GM19468 (cell line): ENCODE data around the gene PIP.
"Not testable (repeated sequence)": the region's sequence is repeated elsewhere in the genome, so short reads cannot be mapped to it uniquely, and the experiment has no call there.

Source experiments
- ATAC-seq: cut with Tn5 transposase; IDR thresholded peaks from one replicate; pipeline ENCODE4 v1.9.1; 2021; ENCODE audit warnings: mild to moderate bottlenecking, moderate library complexity, moderate number of reproducible peaks; ENCODE audit not compliant: unreplicated experiment; ENCODE audit errors: extremely low read depth

Gene PIP

DNA sequence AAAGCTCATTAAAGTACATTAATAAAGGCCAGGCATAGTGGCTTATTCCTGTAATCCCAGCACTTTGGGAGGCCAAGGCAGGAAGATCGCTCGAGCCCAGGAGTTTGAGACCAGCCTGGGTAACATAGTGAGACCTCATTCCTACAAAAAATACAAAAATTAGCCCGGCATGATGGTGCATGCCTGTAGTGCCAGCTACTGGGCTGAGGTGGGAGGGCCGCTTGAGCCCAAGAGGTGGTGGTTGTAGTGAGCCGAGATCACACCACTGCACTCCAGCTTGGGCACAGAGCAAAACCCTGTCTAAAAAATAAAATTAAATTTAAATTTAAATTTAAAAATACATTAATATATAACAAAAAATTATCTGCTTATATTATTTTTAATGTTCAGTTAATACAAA is 44.3 kb downstream of the PIP start:
- ATAC-seq, result no peak

DNA sequence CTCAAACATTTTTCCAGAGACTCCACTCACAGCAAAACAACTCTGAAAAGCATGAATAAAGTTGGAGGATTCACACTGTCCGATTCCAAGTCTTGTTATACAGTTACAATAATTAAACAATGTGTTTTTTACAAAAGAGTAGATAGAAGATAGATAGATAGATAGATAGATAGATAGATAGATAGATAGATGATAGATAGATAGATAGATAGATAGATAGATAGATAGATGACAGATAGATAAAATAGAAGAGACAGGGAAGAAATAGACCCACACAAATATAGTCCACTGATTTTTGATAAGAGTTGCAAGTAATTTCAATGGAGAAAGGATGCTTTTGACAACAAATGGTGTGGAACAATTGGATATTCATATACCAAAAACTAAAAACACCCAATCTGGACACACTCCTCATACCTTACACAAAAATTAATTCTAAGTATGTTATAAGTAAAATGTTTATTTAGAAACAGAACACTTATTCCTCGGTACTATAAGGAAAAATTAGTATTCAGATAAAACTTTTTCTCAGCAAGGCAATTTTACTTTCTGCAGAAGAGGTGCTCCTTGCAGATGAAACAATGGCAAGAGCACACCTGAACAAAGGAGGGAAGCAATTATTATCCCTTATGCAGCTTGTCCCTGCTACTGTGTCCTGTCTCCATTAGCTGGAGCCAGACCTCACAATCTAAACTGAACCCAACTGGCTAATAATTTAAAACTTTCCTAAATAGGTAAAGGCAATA is 45.7 kb downstream of the PIP start:
- ATAC-seq, result no peak

DNA sequence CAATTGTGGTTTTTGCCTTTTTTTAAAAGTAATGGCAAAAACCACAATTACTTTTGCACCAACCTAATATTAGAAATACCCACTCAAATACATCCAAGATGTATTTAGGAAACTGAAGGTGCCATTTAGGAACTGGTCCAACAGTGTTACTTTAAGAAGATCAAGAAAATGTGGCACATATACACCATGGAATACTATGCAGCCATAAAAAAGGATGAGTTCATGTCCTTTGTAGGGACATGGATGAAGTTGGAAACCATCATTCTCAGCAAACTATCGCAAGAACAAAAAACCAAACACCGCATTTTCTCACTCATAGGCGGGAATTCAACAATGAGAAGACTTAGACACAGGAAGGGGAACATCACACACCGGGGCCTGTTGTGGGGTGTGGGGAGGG is 48.9 kb downstream of the PIP start:
- ATAC-seq, result not testable (repeated sequence)

DNA sequence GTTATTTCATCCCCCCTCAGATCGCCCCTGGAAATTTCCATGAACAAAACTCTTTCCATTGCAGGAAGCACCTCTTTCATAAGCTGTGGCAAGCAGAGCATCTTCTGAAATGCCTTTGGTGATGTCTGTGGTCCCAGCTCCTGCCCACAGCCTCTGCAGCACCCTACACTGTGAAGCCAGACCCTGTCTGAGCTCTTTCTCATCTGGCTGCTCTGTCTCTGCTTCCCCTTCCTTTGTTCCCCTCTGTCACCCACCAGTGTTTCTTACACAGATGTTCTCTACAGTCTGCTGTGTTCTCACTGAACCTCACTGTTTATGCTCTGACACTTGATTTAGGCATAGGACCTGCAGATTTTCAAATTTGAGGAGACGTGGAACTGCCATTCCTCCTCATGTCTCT is 49.5 kb downstream of the PIP start:
- no peak for ATAC-seq

DNA sequence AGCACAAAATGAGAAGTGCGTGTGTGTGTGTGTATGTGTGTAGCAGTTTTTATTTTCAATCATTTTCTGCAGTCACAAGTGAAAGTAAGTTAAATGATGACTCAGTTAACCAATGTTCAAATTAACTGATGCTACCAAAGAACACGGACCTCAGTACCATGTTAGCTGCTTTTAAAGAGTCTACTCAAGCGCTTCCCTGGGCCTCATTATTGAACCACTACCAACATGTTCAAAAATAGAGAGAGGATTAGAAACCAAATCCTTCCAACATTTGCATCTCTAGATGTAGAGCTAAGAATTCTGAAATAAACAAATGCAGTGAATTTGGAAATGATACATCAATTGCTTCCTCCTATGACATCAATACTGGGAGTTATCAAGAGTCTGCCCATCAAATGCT is 51.1 kb downstream of the PIP start, which contains the start of gene TAS2R39:
Gene TAS2R39, plus strand, starts transcription at position 396 of the 400 bp plus-strand sequence. Its CDS starts 0 bp downstream, at position 396.
- ATAC-seq, result no peak

DNA sequence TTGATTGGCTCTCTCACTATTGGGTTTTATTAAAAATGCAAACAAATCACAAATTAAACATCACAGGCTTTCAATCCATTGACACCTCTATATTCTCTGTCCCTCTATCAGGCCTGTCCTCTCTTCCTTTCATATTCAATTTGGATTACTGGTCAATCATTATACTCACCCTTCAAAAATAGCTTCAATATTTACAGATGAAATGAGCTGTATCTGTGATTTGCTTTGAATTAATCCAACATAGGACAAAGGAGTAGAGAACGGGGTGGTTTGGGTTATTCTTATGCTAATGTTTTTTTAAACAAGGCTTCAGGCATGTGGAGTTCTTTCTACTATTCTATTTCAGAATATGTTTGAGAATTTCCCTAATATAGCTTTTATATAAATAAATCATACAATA is 53.7 kb downstream of the PIP start:
- no peak for ATAC-seq

DNA sequence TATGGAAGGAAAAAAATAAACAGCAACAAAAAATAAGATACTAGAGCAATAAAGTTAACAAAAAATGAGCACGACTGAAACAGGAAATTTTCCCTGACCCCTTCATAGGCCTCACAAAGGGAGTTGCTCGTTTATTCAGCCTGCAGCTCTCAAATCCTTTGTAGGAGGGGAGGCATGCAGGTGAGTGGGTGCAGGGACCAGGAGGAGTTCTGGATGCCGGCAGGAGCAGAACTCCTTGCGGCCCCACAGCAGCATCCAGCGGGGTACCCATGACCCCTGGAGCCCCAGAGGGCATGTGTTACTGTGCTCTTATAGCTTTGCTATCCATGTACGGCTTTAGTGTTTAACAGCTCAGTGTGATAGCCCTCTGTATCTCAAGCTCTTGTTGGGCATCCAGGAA is 57.1 kb downstream of the PIP start:
- ATAC-seq, result no peak
